Astrocyte of the spinal cord (primary cell): ENCODE results near the gene TMEM234.
A peak's percentile ranks its signal among the peaks of the same experiment; 100 is the strongest.

Experiments used
- DNase-seq: peaks from one replicate; pipeline ENCODE4 v3.0.0; 2011; ENCODE audit warnings: low read depth, low spot score
- H3K4me3 ChIP-seq: 2 replicates; pipeline ENCODE4 v1.5.1; 2011; ENCODE audit warnings: low read depth, mild to moderate bottlenecking, low read length, moderate library complexity
- in situ Hi-C: cut with HindIII; loops from 2 replicates; pipeline ENCODE4 v1.10.0; 2017; ENCODE audit warnings: low sequenced_read_pairs
- TF ChIP-seq, protein P1 (sequence below): IDR thresholded peaks from 2 replicates; pipeline ENCODE4 v1.5.1; 2012; ENCODE audit warnings: low read depth, mild to moderate bottlenecking, low read length, inconsistent platforms

Gene TMEM234

DNA sequence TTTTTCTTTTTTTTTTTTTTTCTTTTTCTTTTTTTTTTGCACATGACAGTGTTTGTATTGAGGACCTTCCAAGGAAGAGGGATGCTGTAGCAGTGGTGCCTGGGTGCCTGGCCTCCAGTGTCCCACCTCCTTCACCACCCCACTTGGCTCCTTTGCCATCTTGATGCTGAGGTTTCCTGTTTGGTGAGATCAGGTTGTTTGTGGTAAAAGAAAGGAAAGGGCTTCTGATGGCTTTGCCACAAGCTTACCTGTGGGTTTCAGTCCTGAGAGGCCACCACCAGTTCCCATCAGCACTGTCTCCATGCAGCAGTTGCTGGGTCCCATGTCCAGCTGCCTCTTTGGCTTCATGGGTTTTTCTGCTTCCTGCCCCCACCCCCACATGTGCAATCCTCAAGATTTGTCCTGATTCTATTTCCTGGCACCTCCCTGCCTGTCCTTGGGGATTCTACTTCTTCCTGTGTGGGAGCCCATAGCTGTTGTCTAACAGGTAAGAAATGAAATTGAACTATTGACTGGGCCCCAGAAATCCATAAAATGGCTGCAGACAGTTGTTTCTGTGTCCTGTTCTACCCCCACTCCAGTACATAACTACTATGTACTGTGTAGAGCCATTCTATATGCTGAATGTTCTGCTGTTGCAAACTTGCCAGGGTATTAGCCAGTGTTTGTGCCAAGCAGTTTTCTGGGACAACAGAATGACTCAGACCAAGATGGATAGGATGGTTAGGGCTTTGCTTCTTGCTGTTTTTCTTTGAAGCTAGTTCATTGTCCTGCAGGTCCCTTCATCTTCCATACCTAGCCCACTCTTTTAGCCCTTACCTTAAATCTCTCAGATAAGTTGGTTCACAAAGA is 26.0 kb downstream of the TMEM234 start:
- DNase-seq: peak; percentile 38
- TF ChIP-seq, protein P1, sequence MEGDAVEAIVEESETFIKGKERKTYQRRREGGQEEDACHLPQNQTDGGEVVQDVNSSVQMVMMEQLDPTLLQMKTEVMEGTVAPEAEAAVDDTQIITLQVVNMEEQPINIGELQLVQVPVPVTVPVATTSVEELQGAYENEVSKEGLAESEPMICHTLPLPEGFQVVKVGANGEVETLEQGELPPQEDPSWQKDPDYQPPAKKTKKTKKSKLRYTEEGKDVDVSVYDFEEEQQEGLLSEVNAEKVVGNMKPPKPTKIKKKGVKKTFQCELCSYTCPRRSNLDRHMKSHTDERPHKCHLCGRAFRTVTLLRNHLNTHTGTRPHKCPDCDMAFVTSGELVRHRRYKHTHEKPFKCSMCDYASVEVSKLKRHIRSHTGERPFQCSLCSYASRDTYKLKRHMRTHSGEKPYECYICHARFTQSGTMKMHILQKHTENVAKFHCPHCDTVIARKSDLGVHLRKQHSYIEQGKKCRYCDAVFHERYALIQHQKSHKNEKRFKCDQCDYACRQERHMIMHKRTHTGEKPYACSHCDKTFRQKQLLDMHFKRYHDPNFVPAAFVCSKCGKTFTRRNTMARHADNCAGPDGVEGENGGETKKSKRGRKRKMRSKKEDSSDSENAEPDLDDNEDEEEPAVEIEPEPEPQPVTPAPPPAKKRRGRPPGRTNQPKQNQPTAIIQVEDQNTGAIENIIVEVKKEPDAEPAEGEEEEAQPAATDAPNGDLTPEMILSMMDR: no peak
- in situ Hi-C loops: no loop called here
- H3K4me3 ChIP-seq: no peak overlapping the region

DNA sequence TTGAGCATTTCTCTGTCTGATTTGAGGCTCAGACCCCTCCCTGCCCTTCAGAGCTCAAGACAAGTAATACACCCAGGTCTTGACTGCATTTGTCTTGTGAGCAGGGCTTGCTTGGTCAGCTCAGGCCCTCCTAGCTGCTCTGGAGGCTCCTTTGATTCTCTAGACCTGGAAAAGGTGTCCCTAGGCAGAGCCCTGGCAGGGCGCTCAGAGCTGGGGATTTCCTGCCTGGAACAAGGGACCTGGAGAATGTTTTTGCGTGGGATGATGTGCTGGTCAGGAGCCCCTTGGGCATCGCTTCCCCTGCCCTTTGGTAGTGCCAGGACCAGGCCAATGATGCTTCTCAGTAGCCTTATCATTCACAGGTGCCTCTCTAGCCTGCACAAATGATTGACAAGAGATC is 26.6 kb downstream of the TMEM234 start:
- no peak overlapping the region for H3K4me3 ChIP-seq
- TF ChIP-seq, protein P1: no peak
- no peak for DNase-seq
- in situ Hi-C loops: no loop called here

DNA sequence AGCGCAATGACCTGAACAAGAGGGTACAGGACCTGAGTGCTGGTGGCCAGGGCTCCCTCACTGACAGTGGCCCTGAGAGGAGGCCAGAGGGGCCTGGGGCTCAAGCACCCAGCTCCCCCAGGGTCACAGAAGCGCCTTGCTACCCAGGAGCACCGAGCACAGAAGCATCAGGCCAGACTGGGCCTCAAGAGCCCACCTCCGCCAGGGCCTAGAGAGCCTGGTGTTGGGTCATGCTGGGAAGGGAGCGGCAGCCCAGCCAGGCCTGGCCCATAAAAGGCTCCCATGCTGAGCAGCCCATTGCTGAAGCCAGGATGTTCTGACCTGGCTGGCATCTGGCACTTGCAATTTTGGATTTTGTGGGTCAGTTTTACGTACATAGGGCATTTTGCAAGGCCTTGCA is 27.2 kb downstream of the TMEM234 start:
- no peak for DNase-seq
- in situ Hi-C loops: no loop called here
- H3K4me3 ChIP-seq: no peak overlapping the region
- TF ChIP-seq, protein P1: no peak

DNA sequence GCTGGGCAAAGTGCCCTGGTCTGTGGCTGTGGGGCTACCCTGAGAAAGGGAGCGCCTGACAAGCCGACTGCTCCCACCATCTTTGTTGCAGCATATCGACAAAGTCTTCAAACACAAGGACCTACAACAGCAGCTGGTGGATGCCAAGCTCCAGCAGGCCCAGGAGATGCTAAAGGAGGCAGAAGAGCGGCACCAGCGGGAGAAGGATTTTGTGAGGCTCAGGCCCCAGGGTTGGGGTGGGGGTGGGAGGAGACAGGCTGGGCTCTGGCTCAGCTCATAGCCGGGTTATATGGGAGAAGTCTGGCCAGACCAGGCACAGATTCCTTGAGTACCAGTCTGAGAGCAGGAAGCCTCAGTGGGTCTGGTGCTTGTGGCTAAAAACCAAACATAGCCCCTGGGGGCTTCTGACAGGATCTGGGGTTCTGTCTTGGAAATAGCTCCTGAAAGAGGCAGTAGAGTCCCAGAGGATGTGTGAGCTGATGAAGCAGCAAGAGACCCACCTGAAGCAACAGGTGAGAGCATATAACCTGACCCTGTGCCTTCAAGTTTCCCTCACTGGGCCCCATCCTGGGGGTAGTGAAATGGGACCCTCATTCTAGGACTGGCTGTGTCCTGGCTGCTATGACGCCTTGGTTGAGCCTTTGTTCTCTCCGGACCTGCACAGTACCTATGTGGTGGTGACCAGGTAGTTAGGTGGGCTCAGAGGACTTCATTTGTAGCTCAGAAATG is 29.8 kb downstream of the TMEM234 start:
- no peak for DNase-seq
- no peak overlapping the region for H3K4me3 ChIP-seq
- TF ChIP-seq, protein P1: no peak
- in situ Hi-C loops: no loop called here

DNA sequence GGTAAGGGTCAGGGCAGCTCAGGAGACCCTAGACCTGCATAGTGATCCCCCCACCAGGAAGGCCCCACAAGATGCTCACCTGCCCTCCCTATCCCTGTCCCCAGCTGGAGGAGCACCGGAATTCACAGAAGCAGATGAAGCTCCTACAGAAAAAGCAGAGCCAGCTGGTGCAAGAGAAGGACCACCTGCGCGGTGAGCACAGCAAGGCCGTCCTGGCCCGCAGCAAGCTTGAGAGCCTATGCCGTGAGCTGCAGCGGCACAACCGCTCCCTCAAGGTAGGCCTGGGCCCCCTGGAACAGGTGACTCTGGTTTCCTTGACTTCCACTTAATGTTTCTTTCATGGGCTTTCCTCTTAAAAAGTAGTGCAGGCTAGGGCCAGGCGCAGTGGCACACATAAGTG is 34.3 kb downstream of the TMEM234 start:
- in situ Hi-C loops: no loop called here
- H3K4me3 ChIP-seq: no peak overlapping the region
- TF ChIP-seq, protein P1: no peak
- DNase-seq: no peak

DNA sequence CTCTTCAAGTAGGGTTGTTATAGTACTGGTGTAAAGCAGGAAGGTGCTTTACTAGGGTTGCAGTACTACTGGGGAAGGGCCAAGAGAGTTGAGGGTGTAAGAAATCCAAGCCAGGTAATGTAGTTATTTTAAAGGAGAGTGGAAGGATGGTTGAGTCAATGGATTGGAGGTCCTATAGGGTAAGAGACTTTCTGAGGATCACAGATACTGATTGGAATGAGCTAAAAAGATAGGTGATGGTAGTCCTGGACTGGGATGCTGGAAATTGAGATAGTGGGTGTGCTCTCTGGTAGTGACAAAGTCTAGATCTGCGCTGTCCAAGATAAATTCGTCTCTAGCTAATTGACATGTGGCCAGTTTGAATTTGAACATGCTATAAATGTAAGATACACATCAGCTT is 35.7 kb downstream of the TMEM234 start:
- H3K4me3 ChIP-seq: no peak overlapping the region
- DNase-seq: no peak
- TF ChIP-seq, protein P1: no peak
- in situ Hi-C loops: no loop called here
